K562 (cell line): Measurements from ENCODE around the gene RPS10. TPM values are rescaled to one million over a fixed set of nuclear protein-coding genes. Genes with fewer than 3 reads are reported as not detected.

Experiments used
- BMI1 ChIP-seq: fragments of 150-350 bp; IDR thresholded peaks from 2 replicates; pipeline ENCODE4 v1.6.1; 2014; ENCODE audit warnings: low read length
- CTCFL ChIP-seq: IDR thresholded peaks from 2 replicates; pipeline ENCODE4 v1.6.1; 2011; ENCODE audit warnings: borderline replicate concordance, low read depth, mild to moderate bottlenecking, moderate library complexity, low read length; ENCODE audit not compliant: insufficient read depth, poor library complexity, severe bottlenecking
- DEAF1 ChIP-seq: fragments of 450-650 bp; formaldehyde crosslinking; IDR thresholded peaks from 2 replicates; pipeline ENCODE4 v1.4.0; 2020; ENCODE audit warnings: mild to moderate bottlenecking, moderate library complexity
- DIDO1 ChIP-seq: fragments of 450-650 bp; IDR thresholded peaks from 2 replicates; pipeline ENCODE4 v1.6.1; 2016; ENCODE audit warnings: low read depth, missing biosample characterization, missing genetic modification characterization
- DMBX1 ChIP-seq: fragments of 250-450 bp; sonication (Bioruptor Pico); IDR thresholded peaks from 2 replicates; pipeline ENCODE4 v1.8.0; 2022; ENCODE audit warnings: inconsistent platforms, mild to moderate bottlenecking, moderate library complexity, borderline replicate concordance
- E4F1 ChIP-seq: fragments of 250-450 bp; sonication (Bioruptor Pico); IDR thresholded peaks from 2 replicates; pipeline ENCODE4 v1.5.0; 2021; ENCODE audit warnings: mild to moderate bottlenecking, borderline replicate concordance
- FOSL1 ChIP-seq: fragments of 200-800 bp; sonication (Bioruptor generic); conservative IDR thresholded peaks from 2 replicates; pipeline ENCODE4 v1.6.1; 2016; ENCODE audit warnings: missing genetic modification characterization, missing compliant biosample characterization
- ILK ChIP-seq: fragments of 450-650 bp; IDR thresholded peaks from 2 replicates; pipeline ENCODE4 v1.6.1; 2016; ENCODE audit warnings: missing genetic modification characterization, low read depth, mild to moderate bottlenecking, missing compliant biosample characterization, moderate library complexity, borderline replicate concordance
- SIX5 ChIP-seq, 2 experiments: IDR thresholded peaks; 2 replicates each; pipeline ENCODE4 v1.6.1; 2011; ENCODE audit warnings: low read length in 2 of 2, borderline replicate concordance in 1 of 2, low read depth in 1 of 2, mild to moderate bottlenecking in 1 of 2, moderate library complexity in 1 of 2; ENCODE audit not compliant: insufficient read depth in 1 of 2
- TEAD2 ChIP-seq: fragments of 450-650 bp; IDR thresholded peaks from 2 replicates; pipeline ENCODE4 v1.6.1; 2016; ENCODE audit warnings: missing genetic modification characterization, control low read depth, missing compliant biosample characterization
- TFAP4 ChIP-seq: sonication (generic); formaldehyde crosslinking; IDR thresholded peaks from 2 replicates; pipeline ENCODE4 v1.8.0; 2022; ENCODE audit warnings: missing genetic modification reagents, mild to moderate bottlenecking, moderate library complexity, borderline replicate concordance
- THRA ChIP-seq: fragments of 450-650 bp; IDR thresholded peaks from 2 replicates; pipeline ENCODE4 v1.6.1; 2017; ENCODE audit warnings: mild to moderate bottlenecking, moderate library complexity
- VEZF1 ChIP-seq: fragments of 200-800 bp; sonication (Bioruptor generic); IDR thresholded peaks from 2 replicates; pipeline ENCODE4 v1.6.1; 2017; ENCODE audit warnings: missing genetic modification characterization, missing compliant biosample characterization
- ZNF184 ChIP-seq: sonication (generic); formaldehyde crosslinking; IDR thresholded peaks from 2 replicates; pipeline ENCODE4 v1.5.0; 2020; ENCODE audit warnings: missing genetic modification reagents
- ZNF24 ChIP-seq: fragments of 450-650 bp; IDR thresholded peaks from 2 replicates; pipeline ENCODE4 v1.6.1; 2016
- ZNF778 ChIP-seq: fragments of 450-650 bp; formaldehyde crosslinking; IDR thresholded peaks from 2 replicates; pipeline ENCODE4 v1.4.0; 2020; ENCODE audit warnings: mild to moderate bottlenecking, moderate library complexity
- polyA plus RNA-seq, 8 experiments: library from polyadenylated mRNA; depleted of rRNA in 4 of 8; stranded (reverse) in 5 of 8; unstranded in 3 of 8; fragments of >200 nt; fragmentation: Nextera tagmentation in 2 of 8; fragmentation: Illumina TruSeq in 1 of 8; extraction: Ambion mirVana in 2 of 8; extraction: Trizol in 1 of 8; gene quantifications; 2 replicates each; pipeline versions ENCODE4 v1.2.1 to v1.2.3, GENCODE V29; 2011 to 2014; ENCODE audit warnings: inconsistent platforms in 1 of 8, missing spikeins in 1 of 8
- total RNA-seq, 7 experiments: library from RNA; depleted of rRNA in 6 of 7; stranded (reverse); fragments of >200 nt in 6 of 7; fragmentation: Illumina TruSeq in 2 of 7; extraction: Trizol in 2 of 7; gene quantifications; 2 replicates each; pipeline versions ENCODE4 v1.2.1 to v1.2.3, GENCODE V29; 2011 to 2021; ENCODE audit warnings: low replicate concordance in 1 of 7

Gene RPS10
- total and polyA plus RNA-seq, 9 of the 15 experiments (the other 6 are each of a cell fraction or from before 2014, with no cell fraction given) = 2,680 to 5,251 (median 3,876) TPM

- TF ChIP-seq VEZF1 (CRISPR knock-in tag) (no peak; the same call in 1 of the 2 replicates), CTCFL (no peak), ZNF24 (no peak), ILK (tag) (no peak), DEAF1 (CRISPR knock-in tag) (no peak), DIDO1 (no peak), TFAP4 (CRISPR knock-in tag) (peak; percentile 87), DMBX1 (CRISPR knock-in tag) (peak; percentile 46; the same call in 1 of the 2 replicates), TEAD2 (tag) (no peak), ZNF778 (no peak), E4F1 (CRISPR knock-in tag) (no peak; the same call in 1 of the 2 replicates), ZNF184 (CRISPR knock-in tag) (no peak), BMI1 (no peak), FOSL1 (no peak), SIX5 (IDR thresholded peaks at IDR 0.05; ENCODE audit: borderline replicate concordance in 1 of 2, insufficient read depth in 1 of 2, low read depth in 1 of 2, low read length in 2 of 2) (no peak), THRA (no peak)
These were observed 33.9 kb downstream of the RPS10 start (continued) for GRCh38 chr6:34391786-34392496.
